Ascending aorta (tissue), 2 donors: ENCODE data around the gene PAFAH1B2. TPM values are rescaled to one million over a fixed set of nuclear protein-coding genes. Genes with fewer than 3 reads are reported as not detected.

Source experiments
- DNase-seq, 2 donors: peaks; one replicate each; pipeline ENCODE4 v3.0.0-alpha.2; 2019; ENCODE audit warnings: low spot score in 2 of 2
- H3K27ac ChIP-seq, 2 donors: fragments of 200-600 bp; sonication (generic); one replicate each; pipeline ENCODE4 v1.5.1; 2016 to 2017; ENCODE audit warnings: mild to moderate bottlenecking in 1 of 2
- H3K27me3 ChIP-seq: fragments of 200-600 bp; sonication (generic); one replicate; pipeline ENCODE4 v1.5.1; 2017
- H3K36me3 ChIP-seq, 2 donors: fragments of 200-600 bp; sonication (generic); one replicate each; pipeline ENCODE4 v1.5.1; 2016
- H3K4me1 ChIP-seq, 2 donors: fragments of 200-600 bp; sonication (generic); one replicate each; pipeline ENCODE4 v1.5.1; 2016 to 2017; ENCODE audit warnings: mild to moderate bottlenecking in 1 of 2
- H3K4me3 ChIP-seq, 2 donors: fragments of 200-600 bp; sonication (generic); one replicate each; pipeline ENCODE4 v1.5.1; 2016 to 2017; ENCODE audit warnings: mild to moderate bottlenecking in 1 of 2
- H3K9me3 ChIP-seq, 2 donors: fragments of 200-600 bp; sonication (generic); one replicate each; pipeline ENCODE4 v1.5.1; 2016
- CTCF ChIP-seq, 3 experiments: fragments of 200-600 bp in 2 of 3; fragments of 450-650 bp in 1 of 3; sonication (generic) in 2 of 3; IDR thresholded peaks; one replicate each; pipeline ENCODE4 v1.5.1; 2016 to 2019; ENCODE audit warnings: antibody characterized with exemption in 3 of 3, mild to moderate bottlenecking in 1 of 3, moderate library complexity in 1 of 3
- intact Hi-C: fragments of 100-400 bp; cut with DNase I; formaldehyde crosslinking; loops from one replicate; pipeline ENCODE4 v1.15.1; 2023
- total RNA-seq: library from RNA; depleted of rRNA; stranded (reverse); fragments of >200 nt; gene quantifications from one replicate; pipeline ENCODE4 v1.1.0, GENCODE V29; 2016

The PAFAH1B2 gene
- total RNA-seq, 1 donor from 2014 or later: 60.7 TPM

GRCh38 chr11:117220568-117220967, 76.5 kb downstream of the PAFAH1B2 start:
- peak overlapping the region; percentile 90 to 94 for H3K27ac ChIP-seq
- H3K4me3 ChIP-seq: peak overlapping the region; percentile 3 to 46
- H3K27me3 ChIP-seq: no peaks in the 10 kb centered on the region
- peak; percentile 55 to 95 for DNase-seq
- peaks cover 41 to 55% of the 10 kb centered on the region in 2 donors for H3K4me1 ChIP-seq
- TF ChIP-seq CTCF (IDR thresholded peaks at IDR 0.05): no peak
- H3K9me3 ChIP-seq: no peaks in the 10 kb centered on the region
- intact Hi-C loops: loop anchor here (1.0 kb wide), 1 partner anchor 21 kb away; the partner anchor contains the start of gene TAGLN
- peaks cover 13 to 20% of the 10 kb centered on the region in 2 donors for H3K36me3 ChIP-seq

GRCh38 chr11:117220999-117221774, 77.1 kb downstream of the PAFAH1B2 start:
- no peak for TF ChIP-seq CTCF (IDR thresholded peaks at IDR 0.05)
- DNase-seq: no peak
- Histone ChIP-seq H3K36me3 (peaks cover 14 to 20% of the 10 kb centered on the region in 2 donors), H3K27me3 (no peaks in the 10 kb centered on the region), H3K27ac (peak overlapping the region; percentile 90 to 94), H3K4me3 (peak overlapping the region; percentile 3 to 46), H3K9me3 (no peaks in the 10 kb centered on the region), H3K4me1 (peaks cover 35 to 53% of the 10 kb centered on the region in 2 donors)
- intact Hi-C loops: loop anchor here (1.0 kb wide), 1 partner anchor 22 kb away; the partner anchor contains the start of gene TAGLN

DNA sequence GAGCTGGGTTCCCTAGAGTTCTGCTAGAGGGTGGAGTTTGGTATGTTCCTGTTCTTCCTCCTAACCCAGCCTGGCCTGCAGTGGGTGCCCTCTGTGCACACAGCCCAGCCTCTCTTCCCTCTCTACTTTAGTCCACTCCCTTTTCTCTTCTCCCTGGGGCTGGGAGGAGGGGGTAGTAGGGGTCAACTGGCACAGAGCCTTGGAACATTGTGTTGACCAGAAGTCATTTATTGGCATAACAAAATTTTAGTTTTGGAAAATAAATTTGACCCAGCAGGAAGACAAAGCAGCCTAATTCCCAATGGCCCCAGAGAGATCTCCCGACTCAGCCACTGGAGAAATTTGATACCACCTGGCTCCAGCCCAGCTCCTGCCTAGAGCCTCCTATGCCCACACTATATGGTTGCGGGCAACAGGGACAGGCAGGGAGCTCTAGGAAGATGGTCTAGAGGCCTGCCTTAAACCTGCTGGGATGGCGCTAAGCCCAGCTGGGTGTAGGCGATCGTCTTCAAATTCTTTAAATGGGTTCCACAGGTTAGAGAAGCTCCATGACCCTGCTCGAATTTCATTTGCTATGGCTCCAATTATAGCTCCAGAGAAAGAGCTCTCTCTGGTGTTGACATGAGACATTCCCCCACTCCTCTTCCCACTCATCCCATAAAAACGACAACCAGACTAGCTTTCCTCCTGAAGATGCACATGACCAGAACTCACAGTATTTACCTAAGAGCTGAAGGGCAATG, 77.9 kb downstream of the PAFAH1B2 start:
- H3K27ac ChIP-seq: peak overlapping the region; percentile 90 to 94
- intact Hi-C loops: no loop called here
- H3K4me3 ChIP-seq: peak overlapping the region; percentile 3 to 46

DNA sequence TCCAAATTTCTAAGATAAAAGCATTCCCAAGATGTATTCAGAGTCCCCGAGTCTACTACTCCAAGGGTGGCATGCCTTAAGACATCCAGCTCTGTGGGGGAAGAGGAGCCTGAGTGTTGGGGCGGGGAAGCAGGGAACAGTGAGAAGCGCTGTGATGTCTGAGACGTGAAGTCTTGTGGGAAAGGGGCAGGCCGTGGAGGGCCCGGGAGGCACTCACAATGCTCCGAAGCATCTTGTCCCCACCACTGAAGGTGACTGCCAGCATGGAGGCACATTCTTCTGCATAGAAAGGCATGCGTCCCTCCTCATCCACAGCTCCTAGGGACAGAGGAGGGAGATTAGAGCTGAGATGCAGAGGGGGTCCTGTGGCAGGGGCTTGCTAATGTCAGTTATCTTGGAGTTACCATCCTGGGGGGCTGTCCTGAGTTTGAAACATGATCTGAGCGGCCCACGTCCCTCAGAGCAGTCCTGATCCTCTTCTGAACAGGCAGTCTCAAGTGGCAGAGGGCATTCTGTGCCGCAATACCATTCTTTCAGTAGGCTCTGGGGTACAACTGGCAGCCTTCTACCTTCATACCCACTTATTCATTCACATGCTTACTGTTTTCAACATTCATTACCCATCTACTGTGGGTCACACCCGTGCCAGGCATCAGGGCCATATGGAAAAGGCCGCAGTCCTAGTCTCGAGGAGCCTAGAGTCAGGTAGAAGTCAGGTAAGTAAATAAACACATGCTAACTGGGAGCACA, 79.1 kb downstream of the PAFAH1B2 start:
- H3K36me3 ChIP-seq: peaks cover 28 to 36% of the 10 kb centered on the region in 2 donors
- DNase-seq: peak in 1 of 2 donors; percentile 58
- TF ChIP-seq CTCF (IDR thresholded peaks at IDR 0.05): no peak

More for the DNA sequence above, 77.9 kb downstream of the PAFAH1B2 start:
- no peak for TF ChIP-seq CTCF (IDR thresholded peaks at IDR 0.05)
- Histone ChIP-seq H3K4me1 (peaks cover 35 to 49% of the 10 kb centered on the region in 2 donors), H3K9me3 (no peaks in the 10 kb centered on the region), H3K27me3 (no peaks in the 10 kb centered on the region), H3K36me3 (peaks cover 18 to 24% of the 10 kb centered on the region in 2 donors)
- DNase-seq: peak in 1 of 2 donors; percentile 89

More for the DNA sequence above, 79.1 kb downstream of the PAFAH1B2 start:
- H3K4me1 ChIP-seq: peaks cover 28 to 42% of the 10 kb centered on the region in 2 donors
- H3K9me3 ChIP-seq: no peaks in the 10 kb centered on the region
- intact Hi-C loops: no loop called here
- no peak overlapping the region for H3K4me3 ChIP-seq
- peak overlapping the region; percentile 90 to 94 for H3K27ac ChIP-seq
- H3K27me3 ChIP-seq: no peaks in the 10 kb centered on the region
